Activated CD4-positive, alpha-beta T cell treated with anti-CD3 and anti-CD28 coated beads for 1 hour (primary cell): ENCODE data around the gene PIK3R5.
"Not testable (repeated sequence)": the region's sequence is repeated elsewhere in the genome, so short reads cannot be mapped to it uniquely, and the experiment has no call there.

Experiments
- DNase-seq: peaks from one replicate; pipeline ENCODE4 v3.0.0-alpha.2; 2020

The PIK3R5 gene

DNA sequence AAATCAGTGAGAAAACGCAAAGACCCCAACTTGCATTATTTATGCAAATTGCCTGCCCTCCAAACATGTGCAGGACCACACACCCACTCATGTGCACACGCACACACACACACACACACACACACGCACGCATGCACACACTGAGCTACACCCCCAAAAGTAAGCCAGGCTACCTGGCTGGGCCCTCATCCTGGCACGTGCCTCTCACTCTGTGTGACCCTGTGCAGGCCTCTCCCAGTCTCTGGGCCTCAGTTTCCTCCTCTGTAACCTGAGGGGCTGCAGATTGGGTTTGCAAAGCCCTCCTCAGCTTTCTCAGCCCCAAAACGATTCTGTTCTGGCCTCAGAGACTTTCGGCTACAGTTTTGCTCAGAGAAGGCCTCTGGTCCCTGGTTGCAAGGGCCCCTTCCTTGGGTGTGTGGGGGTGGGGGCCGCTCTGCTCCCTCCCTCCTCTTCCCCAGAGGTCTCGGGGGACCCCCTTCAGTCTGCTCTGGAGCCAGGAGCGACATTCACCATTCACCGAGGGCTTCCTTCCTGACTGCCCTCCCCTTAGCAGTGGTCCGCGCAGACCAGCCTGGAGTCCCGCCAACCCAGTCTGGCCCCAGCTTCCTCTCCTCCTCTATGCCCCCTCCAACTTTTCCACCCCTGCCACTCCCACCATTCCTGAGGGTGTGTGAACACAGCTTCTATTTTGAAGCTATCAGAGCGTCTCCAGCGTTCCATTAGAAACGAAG lies 92.6 kb downstream of the PIK3R5 start:
- no peak for DNase-seq

DNA sequence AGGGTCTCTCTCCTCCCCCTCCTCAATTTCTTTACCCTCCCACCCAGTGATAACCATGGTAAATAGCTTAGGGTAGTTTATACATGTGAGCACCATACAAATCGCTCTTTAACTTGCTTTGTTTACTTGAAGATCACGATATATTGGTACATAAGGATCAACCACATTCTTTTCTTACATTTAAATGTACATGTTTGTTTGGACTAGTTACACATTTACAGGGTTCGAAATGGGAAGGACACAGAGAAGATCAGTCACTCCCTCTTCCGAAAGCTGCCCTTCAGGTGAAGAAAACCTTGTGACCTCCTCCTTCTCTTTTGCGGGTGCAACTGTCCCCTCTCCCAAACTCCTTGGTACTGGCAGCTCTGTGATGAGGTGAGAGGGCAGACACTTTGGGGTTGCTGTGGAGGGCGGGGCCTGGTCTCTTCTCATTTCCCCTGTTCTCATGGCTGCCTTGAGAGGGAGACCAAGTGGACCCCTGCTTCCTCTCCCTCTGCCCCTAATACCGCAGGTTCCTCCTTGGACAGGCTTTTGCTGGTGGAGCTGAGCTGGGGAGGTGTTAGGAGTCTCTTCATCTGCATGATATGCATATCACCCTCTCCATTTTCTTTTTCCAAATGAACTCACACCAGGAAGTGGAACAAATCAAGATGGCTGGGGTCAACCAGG lies 93.3 kb downstream of the PIK3R5 start:
- no peak for DNase-seq

DNA sequence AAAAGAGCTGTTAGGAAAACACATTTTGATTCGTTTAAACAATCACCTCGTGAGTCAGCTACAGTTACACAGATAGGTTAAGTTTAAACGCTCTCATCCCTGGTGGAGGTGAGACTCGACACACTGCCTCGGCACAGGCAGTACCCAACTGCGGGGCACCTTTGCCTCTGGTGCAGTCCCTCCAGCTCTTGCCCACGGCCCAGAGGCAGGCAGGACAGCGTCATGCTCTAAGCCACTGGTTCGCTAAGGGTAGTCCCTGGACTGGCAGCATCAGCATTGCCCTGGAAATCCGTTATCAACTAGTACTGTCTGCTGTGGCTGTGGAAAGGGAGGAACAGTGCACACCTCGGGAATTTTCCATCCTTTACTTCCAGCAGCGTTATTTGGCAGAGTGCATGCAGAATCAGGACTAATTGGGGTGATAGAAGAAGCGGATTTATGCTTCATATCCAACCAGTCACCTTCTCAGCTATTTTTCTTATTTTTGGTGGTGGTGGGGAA lies 94.4 kb downstream of the PIK3R5 start:
- no peak for DNase-seq

DNA sequence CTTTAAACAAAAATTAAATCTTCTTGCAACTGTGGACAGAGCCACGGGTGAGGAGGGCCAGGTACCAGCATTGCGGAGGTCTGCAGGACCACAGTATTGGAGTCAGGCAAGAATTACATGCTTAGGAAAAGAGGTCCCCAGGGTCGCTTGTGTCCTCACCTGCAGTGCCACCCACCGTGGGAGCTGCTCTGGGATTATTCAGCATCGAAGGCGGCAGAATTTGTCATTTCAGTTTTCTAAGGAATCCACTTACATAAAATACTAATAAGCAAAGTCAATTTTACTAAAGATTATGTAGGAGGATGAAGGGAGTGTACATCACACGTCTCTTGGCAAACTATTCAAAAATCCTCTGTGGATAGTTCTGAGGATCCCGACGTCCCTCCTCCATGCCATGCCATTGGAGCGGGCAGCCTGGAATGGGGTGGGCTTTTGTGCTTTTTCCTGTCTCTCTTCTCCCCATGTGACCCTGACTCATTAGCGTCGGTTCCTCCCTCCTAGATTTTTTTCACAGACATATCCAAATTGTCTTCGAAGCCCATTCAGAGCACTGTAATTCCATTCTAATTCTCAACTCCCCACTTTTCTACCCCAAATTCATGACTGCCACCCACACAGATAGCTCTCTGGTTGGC lies 95.0 kb downstream of the PIK3R5 start:
- DNase-seq = no peak

DNA sequence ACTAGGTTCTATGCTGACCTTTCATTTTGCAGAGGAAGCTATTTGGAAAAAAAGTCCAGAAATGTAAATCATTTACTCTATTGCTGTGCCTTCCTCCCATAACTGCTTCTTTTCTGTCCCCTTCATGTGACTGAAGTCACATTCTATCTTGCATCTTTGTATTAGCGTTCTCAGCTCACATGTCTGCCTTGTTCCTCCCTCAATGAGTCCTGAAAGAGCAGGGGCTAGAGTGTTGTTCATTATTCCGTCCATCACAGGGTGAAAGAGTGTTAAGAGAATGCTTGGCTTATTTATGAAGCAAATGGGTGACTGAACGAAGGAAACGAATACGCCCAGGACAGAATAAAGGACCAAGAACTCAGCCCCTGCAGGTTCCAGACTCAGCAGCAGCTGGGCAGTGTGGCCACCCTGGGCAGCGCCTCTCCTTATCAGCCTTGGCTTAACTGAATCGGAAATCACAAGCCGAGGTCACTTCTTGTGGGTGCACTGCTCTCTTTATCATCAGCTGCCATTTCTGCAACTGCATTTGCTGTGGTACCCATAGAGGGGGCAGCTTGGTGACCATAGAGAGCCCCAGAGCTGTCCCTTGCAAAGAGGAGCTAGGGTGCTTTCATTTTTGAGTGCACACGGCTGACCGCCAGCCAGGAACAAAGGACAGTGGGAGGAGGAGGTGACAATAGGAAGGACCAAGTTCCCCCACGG lies 96.2 kb downstream of the PIK3R5 start:
- DNase-seq = no peak

DNA sequence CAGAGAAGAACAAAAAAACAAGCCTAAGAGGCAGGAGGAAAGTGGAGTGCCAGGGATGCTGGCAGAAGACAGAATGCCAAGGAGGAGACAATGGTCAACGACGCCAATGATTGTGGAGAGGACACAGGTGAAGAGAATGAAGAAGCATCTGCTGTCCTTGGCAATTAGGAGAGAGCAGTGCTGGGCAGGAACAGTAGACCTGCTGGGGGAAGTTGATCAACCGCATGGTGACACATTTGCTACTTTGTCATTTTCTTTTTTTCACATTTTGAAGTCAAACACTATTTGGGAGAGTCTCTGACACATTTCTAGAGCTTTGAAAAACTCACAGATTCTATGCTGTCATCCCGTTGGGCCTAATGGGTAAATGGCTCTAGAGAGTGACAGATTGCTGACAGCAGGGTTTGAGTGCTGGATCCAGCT lies 97.0 kb downstream of the PIK3R5 start:
- no peak for DNase-seq

DNA sequence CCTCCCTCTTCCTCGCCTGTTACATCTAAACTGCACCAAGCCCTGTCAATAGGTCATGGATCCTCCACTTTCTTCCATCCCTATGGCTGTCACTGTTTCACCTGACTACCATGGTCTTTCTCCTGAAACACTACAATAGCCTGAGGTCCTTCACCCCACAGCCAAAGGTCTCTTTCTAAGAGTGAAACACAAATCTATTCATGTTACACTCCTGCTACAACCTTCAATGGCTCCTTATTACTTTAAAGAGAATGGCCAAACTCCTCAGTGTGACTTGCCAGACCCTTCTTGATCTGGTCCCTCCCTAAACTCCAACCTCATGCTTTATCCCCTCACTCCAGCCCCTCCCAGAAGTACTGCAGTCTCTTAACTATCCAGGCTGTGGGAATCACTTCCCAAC lies 97.4 kb downstream of the PIK3R5 start:
- no peak for DNase-seq

DNA sequence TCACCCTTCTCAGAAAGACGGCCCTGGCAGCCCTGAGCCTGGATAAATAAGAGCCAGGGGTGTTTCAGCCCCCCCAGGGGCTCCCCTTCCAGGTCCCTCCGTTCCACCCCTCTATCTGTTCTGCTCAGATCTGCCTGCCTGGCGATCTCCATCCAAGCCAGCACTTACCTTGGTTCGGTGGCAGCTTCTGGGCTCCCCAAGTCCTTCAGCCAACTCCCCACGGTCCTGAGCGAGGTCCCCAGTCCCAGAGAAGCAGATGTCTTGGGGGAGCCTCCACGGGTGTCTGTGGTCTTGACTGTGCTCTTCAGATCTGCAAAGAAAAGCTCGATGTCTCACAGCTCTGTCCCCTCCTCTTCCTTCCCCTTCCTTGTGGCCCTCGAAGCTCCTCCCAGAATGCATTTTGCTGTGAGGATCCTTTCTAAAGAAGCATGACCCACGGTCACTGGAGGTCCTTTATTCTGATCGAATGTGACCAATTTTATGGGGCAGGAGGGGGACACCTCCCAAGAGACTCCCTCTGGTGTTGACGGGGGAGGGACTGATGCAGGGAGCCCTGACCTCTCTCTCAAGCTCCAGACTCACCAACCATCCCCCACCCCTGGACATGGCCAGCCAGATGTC lies 98.0 kb downstream of the PIK3R5 start, which contains the start of gene PIK3R6:
PIK3R6 (minus strand) TSS at position 314 of the 621 bp plus-strand sequence. CDS start 17,880 bp downstream, outside the sequence.
- DNase-seq = no peak

DNA sequence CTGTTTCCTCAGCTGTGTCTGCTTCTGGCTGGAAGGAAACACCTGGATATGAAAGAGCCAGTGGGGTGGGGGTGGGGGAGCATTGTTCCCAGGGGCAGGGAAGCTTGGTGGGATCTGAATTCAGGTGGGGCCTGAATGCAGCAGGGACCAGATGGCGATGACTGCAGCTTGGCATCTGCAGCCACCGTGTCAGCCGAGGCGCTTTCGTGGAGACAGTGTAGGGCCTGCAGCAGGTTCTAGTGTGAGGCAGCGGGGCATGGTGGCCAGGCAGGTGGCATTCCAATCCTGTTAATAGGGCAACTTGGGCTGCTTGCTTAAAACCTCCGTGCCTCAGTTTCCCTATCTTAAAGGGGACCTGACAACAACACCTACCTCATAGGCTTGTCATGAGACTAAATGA lies 99.7 kb downstream of the PIK3R5 start:
- no peak for DNase-seq

DNA sequence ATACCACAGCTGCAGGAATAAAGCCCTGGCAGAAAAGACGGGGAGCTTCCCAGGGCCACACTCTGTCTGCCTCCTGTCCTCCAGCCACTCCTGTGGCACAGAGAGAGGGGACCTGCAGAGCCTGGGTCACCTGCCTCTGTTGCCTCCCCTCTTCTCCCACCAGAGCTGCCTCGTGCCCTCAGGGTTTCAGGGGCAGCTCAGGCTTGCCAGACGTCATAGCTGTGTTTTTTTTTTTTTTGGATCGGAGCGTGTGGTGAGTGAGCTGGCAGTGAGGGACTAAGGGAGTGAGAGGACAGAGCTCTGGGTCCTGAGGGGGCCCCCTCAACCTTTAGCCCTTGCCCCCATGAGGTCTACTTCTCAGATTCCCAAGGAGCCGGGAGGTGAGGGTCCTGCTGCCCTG lies 100.1 kb downstream of the PIK3R5 start:
- no peak for DNase-seq

DNA sequence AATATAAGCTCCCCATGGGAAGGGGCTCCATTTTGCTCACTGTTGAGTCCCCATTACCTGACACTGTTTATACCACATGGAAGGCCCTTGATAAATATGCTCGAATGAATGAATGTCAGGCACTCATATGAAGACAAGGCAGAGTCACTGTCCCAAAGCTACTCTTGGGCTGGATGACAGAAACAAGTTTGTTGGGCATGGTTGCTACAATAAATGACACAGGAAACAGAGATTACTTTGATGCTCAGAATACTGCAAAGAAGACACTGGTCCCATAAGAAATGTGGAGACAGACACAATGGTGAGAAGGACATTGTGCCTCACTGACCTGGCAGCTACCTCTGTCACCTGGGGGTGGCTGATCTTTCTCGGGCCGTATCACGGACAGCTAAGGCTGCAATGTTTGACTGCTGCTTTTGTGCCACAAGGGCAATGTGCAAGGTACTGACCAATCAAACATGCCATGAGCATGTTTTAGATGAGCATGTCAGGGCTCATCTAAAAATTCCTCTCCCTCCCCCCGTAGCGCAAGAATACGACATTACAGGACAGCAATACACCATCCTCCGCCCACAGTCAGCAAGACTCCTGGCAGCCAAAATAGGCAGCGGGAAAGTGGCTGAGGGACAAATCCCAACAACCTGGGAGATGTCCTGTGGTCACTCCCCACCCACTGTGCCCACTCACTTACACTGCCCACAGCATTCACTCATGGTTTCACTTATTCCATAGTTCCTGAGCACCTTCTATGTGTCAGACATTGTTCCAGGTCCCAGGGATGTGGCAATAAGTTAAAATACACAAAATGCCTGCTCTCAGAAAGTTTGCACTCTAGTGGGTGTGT lies 103.1 kb downstream of the PIK3R5 start:
- no peak for DNase-seq

DNA sequence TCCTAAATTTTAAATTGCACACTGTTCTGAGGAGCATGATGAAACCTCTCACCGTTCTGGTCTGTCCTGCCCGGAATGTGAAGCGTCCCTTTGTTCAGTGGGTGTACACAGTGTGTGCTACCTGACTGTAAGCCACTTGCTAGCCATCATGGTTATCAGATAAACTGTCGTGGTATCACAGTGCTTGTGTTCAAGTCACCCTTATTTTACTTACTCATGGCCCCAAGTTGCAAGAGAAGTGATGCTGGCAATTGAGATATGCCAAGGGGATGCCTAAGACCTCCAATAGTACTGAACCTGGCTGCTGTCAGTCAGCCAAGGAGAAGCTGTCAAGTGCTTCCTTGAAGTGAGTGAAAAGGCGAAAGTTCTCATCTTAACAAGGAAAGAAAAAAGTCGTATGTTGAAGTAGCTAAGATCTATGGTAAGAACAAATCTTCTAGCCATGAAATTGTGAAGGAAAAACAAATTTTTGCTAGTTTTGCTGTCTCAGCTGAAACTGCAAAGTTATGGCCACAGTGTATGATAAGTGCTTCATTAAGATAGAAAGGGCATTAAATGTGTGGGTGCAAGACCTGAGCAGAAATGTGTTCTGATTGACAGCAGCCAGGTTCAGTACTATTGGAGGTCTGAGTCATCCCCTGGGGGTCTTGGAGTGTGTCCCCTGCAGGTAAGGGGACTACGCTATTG lies 103.9 kb downstream of the PIK3R5 start:
- no peak for DNase-seq

DNA sequence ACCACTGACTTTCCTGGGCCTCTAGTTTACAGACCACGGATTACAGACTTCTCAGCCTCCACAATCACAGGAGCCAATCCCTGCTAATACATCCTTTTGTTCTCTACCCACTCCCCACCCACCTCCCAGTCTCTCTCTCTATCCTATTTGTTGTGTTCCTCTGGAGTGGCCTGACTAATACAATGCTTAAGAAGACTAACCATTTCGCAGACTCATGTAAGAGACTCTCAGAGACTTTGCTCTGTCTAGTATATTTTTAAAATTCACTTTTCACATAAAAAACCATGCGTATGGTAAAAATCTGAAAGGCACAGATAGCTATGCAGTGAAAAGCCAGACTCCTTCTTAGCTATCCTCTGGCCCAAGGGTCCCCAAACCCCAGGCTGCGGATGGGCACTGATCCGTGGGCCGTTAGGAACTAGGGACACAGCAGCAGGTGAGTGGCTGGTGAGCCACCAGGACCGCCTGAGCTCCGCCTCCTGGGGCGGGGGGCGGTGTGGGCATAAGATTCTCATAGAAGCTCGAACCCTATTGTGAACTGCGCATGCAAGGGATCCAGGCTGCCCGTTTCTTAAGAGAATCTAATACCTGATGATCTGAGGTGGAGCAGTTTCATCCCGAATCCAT lies 105.6 kb downstream of the PIK3R5 start:
- no peak for DNase-seq

DNA sequence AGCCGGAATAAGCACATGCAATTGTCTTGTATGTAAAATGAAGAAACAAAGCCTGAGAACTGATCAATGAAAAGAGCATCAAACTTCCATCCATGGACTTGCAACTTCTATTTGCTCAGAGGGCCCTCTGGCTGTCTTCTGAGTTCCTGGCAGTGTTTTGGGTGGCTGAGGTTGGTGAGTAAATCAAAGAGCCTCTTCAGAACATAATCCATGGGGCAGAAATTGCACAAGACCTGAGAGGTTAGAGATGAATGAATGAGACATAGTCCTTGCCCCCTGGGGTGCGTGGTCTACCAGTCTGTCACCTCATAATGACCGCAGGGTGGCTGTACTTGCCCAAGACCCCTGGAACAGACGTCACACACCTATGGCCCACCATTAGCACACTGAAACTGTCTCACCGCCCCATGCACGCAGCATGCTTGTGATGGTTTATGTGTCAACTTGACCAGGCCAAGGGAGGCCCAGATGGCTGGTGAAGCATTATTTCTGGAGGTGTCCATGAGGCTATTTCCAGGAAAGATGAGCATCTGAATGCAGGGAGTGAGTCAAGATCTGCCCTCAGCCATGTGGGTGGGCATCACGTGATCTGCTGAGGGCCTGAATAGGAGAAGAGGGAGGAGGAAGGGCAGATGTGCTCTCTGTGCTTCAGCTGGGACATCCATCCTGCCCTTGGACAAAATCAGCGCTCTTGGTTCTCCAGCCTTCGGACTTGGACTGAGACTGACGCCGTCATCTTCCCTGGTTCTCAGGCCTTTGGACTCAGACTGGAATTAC lies 106.3 kb downstream of the PIK3R5 start:
- DNase-seq = no peak

DNA sequence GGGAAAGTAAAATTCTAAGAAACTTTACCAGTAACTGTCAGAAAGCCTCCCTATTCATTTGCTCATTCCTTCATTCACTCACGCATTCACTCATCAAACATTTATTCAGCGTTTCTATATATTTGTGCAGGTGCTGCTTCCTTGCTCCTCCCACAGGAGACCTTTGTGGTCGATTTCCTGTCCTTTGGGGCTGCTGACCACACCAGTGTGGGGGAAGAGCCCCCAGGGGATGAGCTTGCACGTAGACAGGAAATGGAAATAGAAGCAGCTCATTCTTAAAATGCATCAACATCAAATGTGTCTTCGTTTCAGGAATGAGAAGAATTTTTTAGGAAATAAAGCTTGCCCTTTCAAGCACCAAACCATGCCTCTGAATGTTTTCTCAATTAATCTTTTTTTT lies 107.6 kb downstream of the PIK3R5 start:
- DNase-seq = no peak

DNA sequence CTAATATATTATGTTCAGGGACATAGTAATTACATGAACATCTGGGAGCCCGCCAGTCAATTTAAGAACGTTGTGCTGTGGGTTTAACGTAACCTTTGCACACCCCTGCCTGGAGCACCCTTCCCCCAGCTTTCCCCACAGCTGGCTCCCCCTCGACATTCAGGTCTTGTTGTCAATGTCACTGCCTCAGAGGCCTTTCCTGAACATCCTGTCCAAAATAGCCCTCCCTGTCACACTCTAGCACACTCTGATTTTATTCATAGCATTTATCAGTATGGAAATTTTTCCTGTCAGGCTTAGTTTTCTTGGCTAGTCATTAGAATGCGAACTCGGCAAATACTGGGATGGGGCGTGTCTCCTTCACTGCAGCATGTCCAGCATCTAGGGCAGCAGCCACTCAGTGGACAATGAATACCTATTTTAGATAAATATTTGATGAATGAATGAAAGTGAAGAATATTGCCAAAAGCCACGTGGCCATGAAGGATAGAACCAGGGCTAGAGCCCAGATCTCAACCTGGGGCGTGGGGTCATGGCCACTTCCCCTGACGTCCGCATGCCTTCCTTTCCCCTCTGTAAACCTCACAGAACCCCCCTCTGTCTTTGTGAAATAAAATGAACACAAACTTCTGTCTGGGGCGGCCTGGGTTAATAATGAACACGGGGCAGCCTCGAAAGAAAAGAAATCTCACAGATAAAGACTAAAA lies 108.5 kb downstream of the PIK3R5 start:
- DNase-seq = no peak

DNA sequence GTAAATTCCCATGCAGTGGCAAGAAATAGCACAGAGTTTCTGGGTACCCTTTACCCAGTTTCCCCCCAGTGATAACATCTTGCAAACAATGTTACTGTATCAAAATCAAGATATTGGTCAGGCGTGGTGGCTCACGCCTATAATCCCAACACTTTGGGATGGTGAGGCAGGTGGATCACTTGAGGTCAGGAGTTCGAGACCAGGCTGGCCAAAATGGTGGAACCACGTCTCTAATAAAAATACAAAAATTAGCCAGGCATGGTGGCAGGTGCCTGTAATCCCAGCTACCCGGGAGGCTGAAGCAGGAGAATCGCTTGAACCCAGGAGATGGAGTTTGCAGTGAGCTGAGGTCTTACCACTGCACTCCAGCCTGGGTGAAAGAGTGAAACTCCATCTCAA lies 109.3 kb downstream of the PIK3R5 start:
- not testable (repeated sequence) for DNase-seq

DNA sequence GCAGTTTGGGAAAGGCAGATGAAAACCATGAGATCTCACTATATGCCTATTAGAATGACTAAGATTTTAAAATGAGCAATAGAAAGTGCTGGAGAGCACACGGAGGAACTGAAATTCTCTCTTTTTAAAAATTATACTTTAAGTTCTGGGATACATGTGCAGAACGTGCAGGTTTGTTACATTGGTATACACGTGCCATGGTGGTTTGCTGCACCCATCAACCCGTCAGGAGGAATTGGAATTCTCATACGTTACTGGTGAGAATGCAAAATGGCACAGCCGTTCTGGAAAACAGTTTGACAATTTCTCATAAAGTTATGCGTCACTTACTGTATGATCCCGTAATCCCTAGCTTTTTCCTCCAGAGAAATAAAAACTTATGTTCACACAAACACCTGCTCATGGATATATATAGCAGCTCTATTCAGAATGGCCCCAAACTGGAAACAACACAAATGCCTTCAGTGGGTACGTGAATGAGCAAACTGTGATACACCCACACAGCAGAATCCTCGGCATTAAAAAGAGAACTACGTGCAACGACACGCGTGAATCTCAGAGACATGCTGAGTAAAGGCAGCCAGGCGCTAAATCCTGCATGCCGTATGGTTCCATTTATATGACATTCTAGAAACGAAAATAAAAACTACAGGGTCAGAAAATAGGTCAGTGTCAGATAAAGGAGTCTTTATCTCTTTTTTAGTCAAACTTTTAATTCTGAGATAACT lies 109.9 kb downstream of the PIK3R5 start:
- no peak for DNase-seq

DNA sequence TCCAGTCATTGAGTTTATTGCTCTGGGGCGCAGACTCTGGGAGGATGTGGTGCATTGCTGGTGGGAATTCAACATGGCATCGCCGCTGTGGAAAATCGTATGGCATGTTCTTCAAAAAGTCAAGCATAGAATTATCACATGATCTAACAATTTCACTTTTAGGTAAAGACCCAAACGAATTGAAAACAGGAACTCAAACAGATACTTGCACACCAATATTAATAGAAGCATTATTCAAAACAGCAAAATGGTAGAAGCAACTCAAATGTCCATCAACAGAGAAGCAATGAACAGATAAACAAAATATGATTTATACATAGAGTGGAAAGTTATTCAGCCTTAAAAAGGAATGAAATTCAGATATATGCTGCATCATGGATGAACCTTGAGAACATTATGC lies 113.9 kb downstream of the PIK3R5 start:
- DNase-seq = no peak
